CD4-positive, alpha-beta T cell treated with Interleukin-17A for 1 hour (primary cell): ENCODE results near the gene LOXHD1.

Experiments used
- DNase-seq: peaks from one replicate; pipeline ENCODE4 v3.0.0-alpha.2; 2020

Gene LOXHD1

GRCh38 chr18:46657115-46657955 is at the start of gene LOXHD1:
Gene LOXHD1, minus strand, starts transcription at chr18:46657220. Its CDS starts 187 bp downstream, at chr18:46657033.
- DNase-seq, result no peak

GRCh38 chr18:46705521-46705920 is 48.5 kb upstream of the LOXHD1 start:
- no peak for DNase-seq

- no peak for DNase-seq
Measured at GRCh38 chr18:46704816-46705215, 47.8 kb upstream of the LOXHD1 start.

GRCh38 chr18:46704189-46704588 is 47.2 kb upstream of the LOXHD1 start:
- no peak for DNase-seq

- no peak for DNase-seq
Measured at GRCh38 chr18:46702471-46702870, 45.5 kb upstream of the LOXHD1 start.

GRCh38 chr18:46700066-46700824 is 43.2 kb upstream of the LOXHD1 start:
- no peak for DNase-seq

GRCh38 chr18:46696702-46697101 is 39.7 kb upstream of the LOXHD1 start:
- no peak for DNase-seq

GRCh38 chr18:46696268-46696667 is 39.2 kb upstream of the LOXHD1 start:
- no peak for DNase-seq

- DNase-seq, result no peak
Measured at GRCh38 chr18:46693996-46694395, 37.0 kb upstream of the LOXHD1 start.

GRCh38 chr18:46688853-46689525 is 32.0 kb upstream of the LOXHD1 start:
- DNase-seq, result no peak

- no peak for DNase-seq
Measured at GRCh38 chr18:46686186-46686585, 29.2 kb upstream of the LOXHD1 start.

- DNase-seq, result no peak
Measured at GRCh38 chr18:46683252-46683651, 26.2 kb upstream of the LOXHD1 start.

GRCh38 chr18:46680784-46681695 is 24.0 kb upstream of the LOXHD1 start:
- DNase-seq, result no peak

GRCh38 chr18:46679846-46680598 is 23.0 kb upstream of the LOXHD1 start:
- no peak for DNase-seq

- no peak for DNase-seq
Measured at GRCh38 chr18:46678785-46679399, 21.9 kb upstream of the LOXHD1 start.

GRCh38 chr18:46678041-46678440 is 21.0 kb upstream of the LOXHD1 start:
- no peak for DNase-seq

GRCh38 chr18:46677611-46678010 is 20.6 kb upstream of the LOXHD1 start:
- no peak for DNase-seq

GRCh38 chr18:46676182-46676835 is 19.3 kb upstream of the LOXHD1 start:
- DNase-seq, result no peak

GRCh38 chr18:46675112-46675511 is 18.1 kb upstream of the LOXHD1 start:
- no peak for DNase-seq
